IMR-90 (cell line): ENCODE data around the gene ONECUT1. TPM values are rescaled to one million over a fixed set of nuclear protein-coding genes. Genes with fewer than 3 reads are reported as not detected.

Experiments
- ATAC-seq: fragments of 200-7000 bp; cut with Tn5 transposase; 2 replicates; pipeline ENCODE4 v1.9.1; 2020; ENCODE audit warnings: low read depth, mild to moderate bottlenecking, moderate library complexity
- BruUV-seq: library from RNA; stranded (reverse); fragments of 400-500 nt; replicated peaks from 2 replicates; lab custom pipeline; 2021; lab: Mats Ljungman, UMichigan
- CTCF ChIA-PET: fragments of 300-600 bp; formaldehyde crosslinking; extraction: SDS; loops from one replicate; lab custom pipeline; 2021; ENCODE audit warnings: antibody characterized with exemption; lab: Yijun Ruan, JAX
- POLR2A ChIA-PET: fragments of 300-600 bp; sonication (Branson Sonifier 250); formaldehyde crosslinking; loops from one replicate; lab custom pipeline; 2022; ENCODE audit warnings: antibody characterized with exemption; ENCODE audit not compliant: unreplicated experiment; lab: Charles Lee
- DNase-seq: peaks from one replicate; pipeline ENCODE4 v3.0.0; 2013
- H2AFZ ChIP-seq: replicated peaks from 2 replicates; pipeline ENCODE3; 2013; ENCODE audit warnings: low read length, mild to moderate bottlenecking; ENCODE audit not compliant: poor library complexity
- H2AK5ac ChIP-seq: 2 replicates; pipeline ENCODE4 v1.6.1; 2013; ENCODE audit warnings: low read depth, low read length, inconsistent platforms
- H2AK9ac ChIP-seq: replicated peaks from 2 replicates; pipeline ENCODE3; 2013; ENCODE audit warnings: mild to moderate bottlenecking, low read depth, low read length, moderate library complexity; ENCODE audit not compliant: poor library complexity
- H2BK120ac ChIP-seq: 2 replicates; pipeline ENCODE4 v1.6.1; 2013; ENCODE audit warnings: low read depth, low read length, inconsistent platforms
- H2BK15ac ChIP-seq: 3 replicates; pipeline ENCODE4 v1.6.1; 2013; ENCODE audit warnings: low read depth, low read length, inconsistent platforms
- H2BK20ac ChIP-seq: 2 replicates; pipeline ENCODE4 v1.6.1; 2013; ENCODE audit warnings: low read depth, mild to moderate bottlenecking, inconsistent platforms, low read length, moderate library complexity
- H2BK5ac ChIP-seq: 2 replicates; pipeline ENCODE4 v1.6.1; 2013; ENCODE audit warnings: mild to moderate bottlenecking, low read depth, low read length, inconsistent platforms; ENCODE audit not compliant: poor library complexity, severe bottlenecking
- H3K14ac ChIP-seq: replicated peaks from 2 replicates; pipeline ENCODE4 v1.6.1; 2013; ENCODE audit warnings: low read depth, low read length, inconsistent platforms
- H3K18ac ChIP-seq: 2 replicates; pipeline ENCODE4 v1.6.1; 2013; ENCODE audit warnings: low read depth, low read length, control low read depth
- H3K23ac ChIP-seq: 2 replicates; pipeline ENCODE4 v1.6.1; 2013; ENCODE audit warnings: low read depth, low read length, inconsistent platforms
- H3K27ac ChIP-seq: 2 replicates; pipeline ENCODE4 v1.5.1; 2013; ENCODE audit warnings: mild to moderate bottlenecking, control low read depth, low read length; ENCODE audit not compliant: insufficient read depth
- H3K27me3 ChIP-seq: 2 replicates; pipeline ENCODE4 v1.6.1; 2013; ENCODE audit warnings: low read length; ENCODE audit not compliant: control insufficient read depth, insufficient read depth
- H3K36me3 ChIP-seq: 2 replicates; pipeline ENCODE4 v1.6.1; 2013; ENCODE audit warnings: low read length, mixed read lengths; ENCODE audit not compliant: control insufficient read depth, insufficient read depth
- H3K4ac ChIP-seq: 2 replicates; pipeline ENCODE4 v1.6.1; 2013; ENCODE audit warnings: low read depth, low read length, inconsistent platforms
- H3K4me1 ChIP-seq: 2 replicates; pipeline ENCODE4 v1.6.1; 2013; ENCODE audit warnings: low read length, mixed read lengths; ENCODE audit not compliant: control insufficient read depth, insufficient read depth
- H3K4me2 ChIP-seq: 2 replicates; pipeline ENCODE4 v1.6.1; 2013; ENCODE audit warnings: low read depth, mild to moderate bottlenecking, control low read depth, low read length, moderate library complexity
- H3K4me3 ChIP-seq: 2 replicates; pipeline ENCODE4 v1.5.1; 2013; ENCODE audit warnings: low read depth, mild to moderate bottlenecking, control low read depth, low read length, moderate library complexity; ENCODE audit not compliant: insufficient read depth
- H3K56ac ChIP-seq: 2 replicates; pipeline ENCODE4 v1.6.1; 2013; ENCODE audit warnings: low read length, inconsistent platforms; ENCODE audit not compliant: insufficient read depth; ENCODE audit errors: extremely low read depth
- H3K79me1 ChIP-seq, 2 experiments: 2 replicates each; pipeline ENCODE4 v1.6.1; 2013; ENCODE audit warnings: low read length in 2 of 2, inconsistent platforms in 1 of 2, low read depth in 1 of 2
- H3K9ac ChIP-seq: 2 replicates; pipeline ENCODE4 v1.6.1; 2013; ENCODE audit warnings: low read depth, low read length, control low read depth
- H3K9me1 ChIP-seq: 2 replicates; pipeline ENCODE4 v1.6.1; 2013; ENCODE audit warnings: low read length, inconsistent platforms; ENCODE audit not compliant: insufficient read depth
- H3K9me3 ChIP-seq: 2 replicates; pipeline ENCODE4 v1.6.1; 2013; ENCODE audit warnings: low read length; ENCODE audit not compliant: control insufficient read depth, insufficient read depth
- H4K20me1 ChIP-seq: 2 replicates; pipeline ENCODE4 v1.6.1; 2013; ENCODE audit warnings: low read length, inconsistent platforms; ENCODE audit not compliant: insufficient read depth
- H4K5ac ChIP-seq: 2 replicates; pipeline ENCODE4 v1.6.1; 2013; ENCODE audit warnings: mild to moderate bottlenecking, low read depth, low read length, control low read depth
- H4K8ac ChIP-seq, 2 experiments: 2 replicates each; pipeline ENCODE4 v1.6.1; 2013; ENCODE audit warnings: low read depth in 2 of 2, low read length in 2 of 2, control low read depth in 1 of 2, inconsistent platforms in 1 of 2
- H4K91ac ChIP-seq: 2 replicates; pipeline ENCODE4 v1.6.1; 2013; ENCODE audit warnings: low read depth, low read length, inconsistent platforms; ENCODE audit not compliant: insufficient read depth
- BHLHE40 ChIP-seq: fragments of 150-350 bp; IDR thresholded peaks from 2 replicates; pipeline ENCODE4 v1.6.1; 2016; ENCODE audit warnings: mild to moderate bottlenecking, low read depth, low read length
- CEBPB ChIP-seq: IDR thresholded peaks from 2 replicates; pipeline ENCODE4 v1.6.1; 2012; ENCODE audit warnings: low read depth, low read length, improper control_type of control experiment
- CHD1 ChIP-seq: IDR thresholded peaks from 2 replicates; pipeline ENCODE4 v1.6.1; 2012; ENCODE audit warnings: low read depth, low read length, improper control_type of control experiment
- CTCF ChIP-seq: conservative IDR thresholded peaks from 2 replicates; pipeline ENCODE4 v1.5.1; 2012; ENCODE audit warnings: mild to moderate bottlenecking, low read depth, low read length, improper control_type of control experiment
- ELK1 ChIP-seq: fragments of 150-350 bp; IDR thresholded peaks from 2 replicates; pipeline ENCODE4 v1.6.1; 2016; ENCODE audit warnings: low read depth, mild to moderate bottlenecking, low read length, moderate library complexity, borderline replicate concordance
- FOS ChIP-seq: fragments of 150-350 bp; IDR thresholded peaks from 2 replicates; pipeline ENCODE4 v1.6.1; 2016; ENCODE audit warnings: low read depth, low read length
- MAFK ChIP-seq: IDR thresholded peaks from 2 replicates; pipeline ENCODE4 v1.6.1; 2012; ENCODE audit warnings: low read depth, low read length, improper control_type of control experiment
- MAZ ChIP-seq: IDR thresholded peaks from 2 replicates; pipeline ENCODE4 v1.6.1; 2012; ENCODE audit warnings: low read depth, mild to moderate bottlenecking, low read length, improper control_type of control experiment, moderate library complexity, borderline replicate concordance
- MXI1 ChIP-seq: IDR thresholded peaks from 2 replicates; pipeline ENCODE4 v1.6.1; 2012; ENCODE audit warnings: low read depth, mild to moderate bottlenecking, low read length, moderate library complexity, borderline replicate concordance
- NFE2L2 ChIP-seq: fragments of 150-350 bp; IDR thresholded peaks from 2 replicates; pipeline ENCODE4 v1.6.1; 2016; ENCODE audit warnings: low read depth, mild to moderate bottlenecking, low read length
- POLR2A ChIP-seq: IDR thresholded peaks from 2 replicates; pipeline ENCODE4 v1.6.1; 2012; ENCODE audit warnings: mild to moderate bottlenecking, low read depth, low read length
- RAD21 ChIP-seq: IDR thresholded peaks from 2 replicates; pipeline ENCODE4 v1.6.1; 2012; ENCODE audit warnings: low read length, improper control_type of control experiment
- RCOR1 ChIP-seq: IDR thresholded peaks from 2 replicates; pipeline ENCODE4 v1.6.1; 2012; ENCODE audit warnings: mild to moderate bottlenecking, low read length, improper control_type of control experiment; ENCODE audit not compliant: insufficient replicate concordance
- RFX5 ChIP-seq: IDR thresholded peaks from 2 replicates; pipeline ENCODE4 v1.8.0; 2012; ENCODE audit warnings: low read depth, mild to moderate bottlenecking, low read length, moderate library complexity
- SMC3 ChIP-seq: fragments of 150-350 bp; IDR thresholded peaks from 2 replicates; pipeline ENCODE4 v1.6.1; 2016; ENCODE audit warnings: low read depth, mild to moderate bottlenecking, antibody characterized with exemption, low read length, moderate library complexity
- USF2 ChIP-seq: fragments of 150-350 bp; IDR thresholded peaks from 2 replicates; pipeline ENCODE4 v1.6.1; 2017; ENCODE audit warnings: mild to moderate bottlenecking, antibody characterized with exemption, low read length, low read depth
- WGBS, 2 experiments: methylation state at CpG; one replicate each; pipeline versions ENCODE4 v1.1.5 to v1.1.7; 2013; ENCODE audit warnings: missing lambda C conversion rate in 2 of 2; ENCODE audit not compliant: insufficient read length in 1 of 2; ENCODE audit errors: extremely low coverage in 2 of 2; 5-methylcytosine and 5-hydroxymethylcytosine counted together
- dilution Hi-C: fragments of 300-500 bp; cut with HindIII; formaldehyde crosslinking; loops from one replicate; pipeline ENCODE4 v1.14.3; 2018; ENCODE audit warnings: low sequenced_read_pairs; ENCODE audit not compliant: unreplicated experiment
- in situ Hi-C: fragments of 300-500 bp; cut with MboI; formaldehyde crosslinking; loops from 3 replicates; pipeline ENCODE4 v1.14.3; 2019; ENCODE audit warnings: low sequenced_read_pairs, inconsistent platforms, mixed read lengths
- intact Hi-C: fragments of 100-400 bp; cut with micrococcal nuclease; formaldehyde crosslinking; loops from 2 replicates; pipeline ENCODE4 v1.10.0; 2022
- polyA plus RNA-seq, 3 experiments: library from polyadenylated mRNA; depleted of rRNA; stranded (reverse); fragments of >200 nt; gene quantifications; 2 replicates each; pipeline ENCODE4 v1.2.3, GENCODE V29; 2012; ENCODE audit warnings: low replicate concordance in 1 of 3
- total RNA-seq: library from RNA; depleted of rRNA; stranded (reverse); fragments of >200 nt; gene quantifications from 2 replicates; pipeline ENCODE4 v1.2.3, GENCODE V29; 2012

The ONECUT1 gene
- total and polyA plus RNA-seq, 2 of the 4 experiments (the other 2 are of a cell fraction) = not detected

- Histone ChIP-seq H2BK120ac (no peak overlapping the region), H3K27me3 (peaks cover 14% of the 10 kb centered on the region), H4K8ac (no peak overlapping the region), H3K36me3 (no peaks in the 10 kb centered on the region), H3K79me1 (no peaks in the 10 kb centered on the region), H3K9ac (no peak overlapping the region), H2AFZ (no peak overlapping the region), H2AK5ac (no peak overlapping the region), H3K27ac (no peak overlapping the region), H2BK5ac (no peak overlapping the region), H3K56ac (no peak overlapping the region), H2BK15ac (no peak overlapping the region), H3K4me3 (no peak overlapping the region), H3K14ac (no peak overlapping the region), H3K9me1 (no peaks in the 10 kb centered on the region), H3K9me3 (no peaks in the 10 kb centered on the region), H3K23ac (no peak overlapping the region), H3K4ac (no peak overlapping the region), H3K4me1 (no peaks in the 10 kb centered on the region), H2BK20ac (no peak overlapping the region), H2AK9ac (no peak overlapping the region), H4K20me1 (no peaks in the 10 kb centered on the region), H4K5ac (no peak overlapping the region), H3K18ac (no peak overlapping the region), H4K91ac (no peak overlapping the region), H3K4me2 (no peak overlapping the region)
- DNase-seq = no peak
- no TSS peak for BruUV-seq
- WGBS, 2 experiments = no CpG with 5 or more reads among the region's 4 CpGs
- ATAC-seq = no peak
- dilution Hi-C loops = no loop called here
- ChIA-PET POLR2A (no interaction called here), CTCF (no interaction called here)
- TF ChIP-seq NFE2L2 (no peak), POLR2A (no peak), MAFK (no peak), USF2 (no peak), RCOR1 (no peak), RAD21 (no peak), RFX5 (no peak), BHLHE40 (no peak), SMC3 (no peak), MXI1 (no peak), CHD1 (no peak), CEBPB (no peak), ELK1 (no peak), FOS (no peak), CTCF (no peak), MAZ (no peak)
- intact Hi-C loops = no loop called here
- in situ Hi-C loops = no loop called here
Observed at GRCh38 chr15:52749258-52749657, 40.9 kb downstream of the ONECUT1 start.
